ENCODE measurements around the gene LRRC72. TPM values are rescaled to one million over a fixed set of nuclear protein-coding genes. Genes with fewer than 3 reads are reported as not detected.
"Not testable (repeated sequence)": the region's sequence is repeated elsewhere in the genome, so short reads cannot be mapped to it uniquely, and the experiment has no call there.

The LRRC72 gene
- total RNA-seq, 3 donors from 2014 or later = not detected

DNA sequence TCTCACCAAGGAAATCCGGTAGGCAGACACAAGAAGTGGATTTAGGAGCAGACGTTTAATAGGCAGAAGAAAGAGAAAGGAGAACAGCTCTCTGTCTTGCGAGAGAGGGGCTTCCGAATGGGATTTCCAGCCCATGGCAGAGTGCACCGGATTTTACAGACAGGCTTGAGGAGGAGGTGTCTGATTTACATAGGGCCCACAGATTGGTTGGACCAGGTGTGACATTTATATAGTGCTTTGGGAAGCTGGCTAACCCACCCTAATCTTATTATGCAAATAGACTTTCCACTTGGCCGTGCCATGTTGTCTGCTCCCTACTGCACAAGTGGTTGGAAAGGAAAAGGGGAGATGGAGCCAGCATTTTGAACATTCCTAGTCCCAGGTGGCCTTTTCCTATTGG is 61.2 kb downstream of the LRRC72 start:
- no peaks in the 10 kb centered on the region for H3K36me3 ChIP-seq (ENCODE audit: low read depth)
- TF ChIP-seq, protein P1, sequence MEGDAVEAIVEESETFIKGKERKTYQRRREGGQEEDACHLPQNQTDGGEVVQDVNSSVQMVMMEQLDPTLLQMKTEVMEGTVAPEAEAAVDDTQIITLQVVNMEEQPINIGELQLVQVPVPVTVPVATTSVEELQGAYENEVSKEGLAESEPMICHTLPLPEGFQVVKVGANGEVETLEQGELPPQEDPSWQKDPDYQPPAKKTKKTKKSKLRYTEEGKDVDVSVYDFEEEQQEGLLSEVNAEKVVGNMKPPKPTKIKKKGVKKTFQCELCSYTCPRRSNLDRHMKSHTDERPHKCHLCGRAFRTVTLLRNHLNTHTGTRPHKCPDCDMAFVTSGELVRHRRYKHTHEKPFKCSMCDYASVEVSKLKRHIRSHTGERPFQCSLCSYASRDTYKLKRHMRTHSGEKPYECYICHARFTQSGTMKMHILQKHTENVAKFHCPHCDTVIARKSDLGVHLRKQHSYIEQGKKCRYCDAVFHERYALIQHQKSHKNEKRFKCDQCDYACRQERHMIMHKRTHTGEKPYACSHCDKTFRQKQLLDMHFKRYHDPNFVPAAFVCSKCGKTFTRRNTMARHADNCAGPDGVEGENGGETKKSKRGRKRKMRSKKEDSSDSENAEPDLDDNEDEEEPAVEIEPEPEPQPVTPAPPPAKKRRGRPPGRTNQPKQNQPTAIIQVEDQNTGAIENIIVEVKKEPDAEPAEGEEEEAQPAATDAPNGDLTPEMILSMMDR (IDR thresholded peaks at IDR 0.05) = no peak
- intact Hi-C loops (cut with DNase I, micrococcal nuclease) = no loop called here
- ATAC-seq (no peak), DNase-seq (no peak)
- H3K9me3 ChIP-seq = no peaks in the 10 kb centered on the region
- no peak overlapping the region for H3K4me3 ChIP-seq
- H3K4me1 ChIP-seq (ENCODE audit: low read depth) = no peaks in the 10 kb centered on the region

DNA sequence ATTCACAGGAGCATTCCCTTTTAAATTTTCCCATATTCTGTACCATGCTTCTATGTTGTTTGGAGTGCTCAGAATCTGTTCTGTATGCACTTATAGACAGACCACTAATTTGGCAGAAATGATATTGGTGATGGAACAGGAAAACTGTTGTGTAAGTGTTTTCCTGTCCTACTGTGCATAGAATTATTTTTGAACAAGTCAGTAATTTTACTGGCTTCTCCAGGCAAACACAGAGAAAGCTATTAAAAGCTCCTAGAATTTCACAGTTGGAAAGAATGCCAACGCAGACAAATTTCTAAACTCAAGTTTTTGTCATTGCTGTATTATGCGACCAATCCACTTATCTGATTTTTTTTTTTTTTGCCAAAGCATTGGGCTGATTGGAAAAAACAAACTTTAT is 63.3 kb downstream of the LRRC72 start:
- no peaks in the 10 kb centered on the region for H3K9me3 ChIP-seq
- no peak for ATAC-seq
- no peak overlapping the region for H3K4me3 ChIP-seq
- H3K36me3 ChIP-seq (ENCODE audit: low read depth) = no peaks in the 10 kb centered on the region
- no peak for DNase-seq
- H3K4me1 ChIP-seq (ENCODE audit: low read depth) = no peaks in the 10 kb centered on the region
- intact Hi-C loops (cut with DNase I, micrococcal nuclease) = no loop called here
- TF ChIP-seq, protein P1 (IDR thresholded peaks at IDR 0.05) = no peak

DNA sequence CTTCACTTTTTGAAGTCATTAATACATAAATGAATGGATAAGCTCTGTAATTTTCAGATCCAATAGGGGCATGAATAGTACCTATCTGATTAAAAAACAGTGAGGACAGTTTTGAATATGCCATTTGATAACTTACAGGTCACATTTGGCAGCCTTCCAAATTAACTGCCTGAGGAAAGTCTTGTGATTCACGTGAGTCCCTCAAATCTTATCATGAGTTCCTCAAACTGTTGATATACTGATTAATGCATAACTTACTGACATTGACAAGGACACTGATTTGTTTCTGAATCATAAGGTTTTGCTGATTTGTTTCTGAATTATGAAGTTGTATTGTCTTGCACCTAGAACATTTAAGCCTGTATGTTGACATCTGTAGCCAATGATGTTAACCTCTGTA is 63.8 kb downstream of the LRRC72 start:
- H3K4me1 ChIP-seq (ENCODE audit: low read depth) = no peaks in the 10 kb centered on the region
- DNase-seq (no peak), ATAC-seq (peak; percentile 59)
- TF ChIP-seq, protein P1 (IDR thresholded peaks at IDR 0.05) = no peak
- no peak overlapping the region for H3K4me3 ChIP-seq
- no peaks in the 10 kb centered on the region for H3K36me3 ChIP-seq (ENCODE audit: low read depth)
- intact Hi-C loops (cut with DNase I, micrococcal nuclease) = no loop called here
- H3K9me3 ChIP-seq = no peaks in the 10 kb centered on the region

DNA sequence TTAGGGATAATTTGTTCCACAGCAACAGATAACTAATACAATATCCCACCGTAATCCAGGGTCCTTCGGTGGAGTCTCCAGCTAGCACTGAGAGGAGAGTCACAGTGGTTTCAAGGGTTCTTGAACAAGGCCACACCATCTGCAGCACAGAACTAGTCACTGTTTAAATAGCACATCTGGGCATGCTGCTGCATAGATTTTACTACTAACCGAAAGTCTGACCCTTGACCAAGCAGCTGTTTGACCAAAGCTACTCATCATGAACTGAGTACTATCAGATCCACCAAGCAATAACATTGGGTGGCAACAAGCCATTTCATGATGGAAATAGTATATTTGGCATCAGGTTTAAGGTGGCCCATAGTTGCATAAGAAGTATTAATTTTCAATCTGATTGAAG is 65.8 kb downstream of the LRRC72 start:
- no peaks in the 10 kb centered on the region for H3K36me3 ChIP-seq (ENCODE audit: low read depth)
- no peaks in the 10 kb centered on the region for H3K9me3 ChIP-seq
- ATAC-seq = peak; percentile 64

DNA sequence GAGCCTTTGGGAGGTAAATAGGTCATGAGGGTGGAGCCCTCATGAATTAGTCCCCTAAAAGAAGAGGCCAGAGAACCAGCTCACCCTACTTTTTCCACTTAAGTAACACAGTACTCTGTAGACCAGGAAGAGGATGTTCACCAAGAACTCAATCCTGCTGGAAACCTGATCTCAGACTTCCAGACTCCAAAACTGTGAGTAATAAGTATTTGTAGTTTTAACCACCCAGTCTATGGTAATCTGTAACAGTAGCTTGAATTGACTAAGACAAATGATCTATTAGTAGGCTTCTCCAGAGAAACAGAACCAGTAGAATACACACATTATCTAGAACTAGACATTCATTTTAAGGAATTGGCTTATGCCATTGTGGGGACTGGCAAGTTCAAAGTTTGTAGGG is 67.4 kb downstream of the LRRC72 start:
- Histone ChIP-seq H3K36me3 (ENCODE audit: low read depth) (no peaks in the 10 kb centered on the region), H3K4me1 (ENCODE audit: low read depth) (no peaks in the 10 kb centered on the region), H3K9me3 (no peaks in the 10 kb centered on the region), H3K4me3 (no peak overlapping the region)
- ATAC-seq (no peak), DNase-seq (no peak)
- TF ChIP-seq, protein P1 (IDR thresholded peaks at IDR 0.05) = no peak
- intact Hi-C loops (cut with DNase I, micrococcal nuclease) = no loop called here

More for the DNA sequence above, 65.8 kb downstream of the LRRC72 start:
- no peak for DNase-seq
- TF ChIP-seq, protein P1 (IDR thresholded peaks at IDR 0.05) = no peak
- intact Hi-C loops (cut with DNase I, micrococcal nuclease) = no loop called here
- no peaks in the 10 kb centered on the region for H3K4me1 ChIP-seq (ENCODE audit: low read depth)
- H3K4me3 ChIP-seq = no peak overlapping the region

DNA sequence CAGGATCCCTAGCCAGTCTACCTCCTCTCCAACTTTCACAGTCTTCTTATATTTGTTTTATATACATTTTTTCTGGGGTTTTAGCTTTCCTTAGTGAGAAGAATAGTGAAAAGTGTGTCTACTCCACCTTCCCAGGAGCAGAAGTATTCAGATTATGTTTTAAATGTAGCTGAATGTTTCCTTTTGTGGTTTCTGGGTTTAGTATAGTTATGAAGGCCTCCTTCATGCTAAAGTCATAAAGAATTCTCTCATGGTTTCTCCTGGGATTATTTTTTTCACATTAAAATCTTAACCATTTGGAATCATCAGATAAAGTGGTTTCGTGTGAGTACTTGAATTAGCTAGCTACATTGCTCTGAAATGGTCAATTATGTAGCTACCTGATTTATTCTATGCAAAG is 68.1 kb downstream of the LRRC72 start:
- H3K4me1 ChIP-seq (ENCODE audit: low read depth) = no peaks in the 10 kb centered on the region
- TF ChIP-seq, protein P1 (IDR thresholded peaks at IDR 0.05) = no peak
- DNase-seq = no peak
- no peaks in the 10 kb centered on the region for H3K9me3 ChIP-seq
- no peak overlapping the region for H3K4me3 ChIP-seq
- no peaks in the 10 kb centered on the region for H3K36me3 ChIP-seq (ENCODE audit: low read depth)
- intact Hi-C loops (cut with DNase I, micrococcal nuclease) = no loop called here
- ATAC-seq = no peak

DNA sequence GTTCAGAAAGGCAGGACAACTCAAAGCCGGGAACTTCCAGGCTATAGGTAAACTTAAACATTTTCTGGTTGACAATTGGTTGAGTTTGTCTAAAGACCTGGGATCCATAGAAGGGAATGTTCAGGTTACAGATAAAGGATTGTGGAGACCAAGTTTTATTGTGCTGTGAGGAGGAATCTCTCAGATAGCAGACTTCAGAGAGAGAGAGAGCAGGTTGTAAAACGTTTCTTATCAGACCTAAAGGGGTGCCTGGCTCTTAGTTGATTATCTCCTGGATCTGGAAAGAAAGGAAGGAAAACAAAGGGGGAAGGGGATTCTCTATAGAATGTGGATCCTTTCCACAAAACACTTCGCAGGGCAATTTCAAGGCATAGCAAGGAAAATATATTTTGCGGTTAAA is 69.0 kb downstream of the LRRC72 start:
- H3K4me1 ChIP-seq (ENCODE audit: low read depth); H3K9me3 ChIP-seq; H3K36me3 ChIP-seq (ENCODE audit: low read depth); ATAC-seq; DNase-seq; H3K4me3 ChIP-seq; intact Hi-C loops (cut with DNase I, micrococcal nuclease): not testable (repeated sequence)
